Loucy (cell line): ENCODE measurements around the gene TRPM1.

Experiments
- H2AFZ ChIP-seq: fragments of 200-600 bp; sonication (generic); 2 replicates; pipeline ENCODE4 v1.6.0; 2016; ENCODE audit warnings: antibody characterized with exemption, mild to moderate bottlenecking, low read length, moderate library complexity
- H3F3A ChIP-seq: fragments of 200-600 bp; 2 replicates; pipeline ENCODE4 v1.6.0; 2016; ENCODE audit warnings: antibody characterized with exemption, low read depth, mild to moderate bottlenecking
- H3K27me3 ChIP-seq: fragments of 200-600 bp; sonication (generic); 2 replicates; pipeline ENCODE4 v1.6.1; 2014; ENCODE audit warnings: low read length, mild to moderate bottlenecking; ENCODE audit not compliant: insufficient read depth, poor library complexity, severe bottlenecking
- H3K36me3 ChIP-seq: fragments of 200-600 bp; sonication (generic); 2 replicates; pipeline ENCODE4 v1.6.1; 2016; ENCODE audit warnings: low read length; ENCODE audit not compliant: insufficient read depth
- H3K4me1 ChIP-seq: fragments of 200-600 bp; sonication (generic); 2 replicates; pipeline ENCODE4 v1.5.1; 2014; ENCODE audit warnings: low read length, mild to moderate bottlenecking; ENCODE audit not compliant: insufficient read depth, poor library complexity, severe bottlenecking
- H3K4me2 ChIP-seq: fragments of 200-600 bp; sonication (generic); 2 replicates; pipeline ENCODE4 v1.6.0; 2014; ENCODE audit warnings: antibody characterized with exemption, low read length, low read depth, mild to moderate bottlenecking; ENCODE audit not compliant: poor library complexity, severe bottlenecking
- H3K4me3 ChIP-seq: fragments of 200-600 bp; sonication (generic); 2 replicates; pipeline ENCODE4 v1.5.1; 2014; ENCODE audit warnings: low read length, mild to moderate bottlenecking, mixed read lengths; ENCODE audit not compliant: poor library complexity, severe bottlenecking
- H3K79me2 ChIP-seq: fragments of 200-600 bp; sonication (generic); 2 replicates; pipeline ENCODE4 v1.6.1; 2014; ENCODE audit warnings: low read length; ENCODE audit not compliant: insufficient read depth
- H3K9ac ChIP-seq: fragments of 200-600 bp; sonication (generic); 2 replicates; pipeline ENCODE4 v1.6.0; 2014; ENCODE audit warnings: mild to moderate bottlenecking, low read depth, low read length, moderate library complexity; ENCODE audit not compliant: poor library complexity, severe bottlenecking
- H3K9me2 ChIP-seq: fragments of 200-600 bp; sonication (generic); replicated peaks from 2 replicates; pipeline ENCODE4 v1.6.1; 2016; ENCODE audit warnings: low read depth, low read length, mixed read lengths
- H3K9me3 ChIP-seq: fragments of 200-600 bp; sonication (generic); 2 replicates; pipeline ENCODE4 v1.6.1; 2014; ENCODE audit warnings: mild to moderate bottlenecking, antibody characterized with exemption, low read length, low read depth; ENCODE audit not compliant: insufficient read depth
- H4K20me1 ChIP-seq: fragments of 200-600 bp; sonication (generic); 2 replicates; pipeline ENCODE4 v1.6.0; 2014; ENCODE audit warnings: antibody characterized with exemption, low read length, mild to moderate bottlenecking; ENCODE audit not compliant: insufficient read depth, poor library complexity, severe bottlenecking
- EZH2phosphoT487 ChIP-seq: fragments of 200-600 bp; IDR thresholded peaks from 2 replicates; pipeline ENCODE4 v1.6.1; 2018; ENCODE audit warnings: antibody characterized with exemption, mild to moderate bottlenecking, moderate library complexity, borderline replicate concordance
- TF ChIP-seq, protein P1 (sequence below): fragments of 200-600 bp; sonication (generic); conservative IDR thresholded peaks from 2 replicates; pipeline ENCODE4 v1.5.1; 2014; ENCODE audit warnings: mild to moderate bottlenecking, antibody characterized with exemption, low read length

The TRPM1 gene

DNA sequence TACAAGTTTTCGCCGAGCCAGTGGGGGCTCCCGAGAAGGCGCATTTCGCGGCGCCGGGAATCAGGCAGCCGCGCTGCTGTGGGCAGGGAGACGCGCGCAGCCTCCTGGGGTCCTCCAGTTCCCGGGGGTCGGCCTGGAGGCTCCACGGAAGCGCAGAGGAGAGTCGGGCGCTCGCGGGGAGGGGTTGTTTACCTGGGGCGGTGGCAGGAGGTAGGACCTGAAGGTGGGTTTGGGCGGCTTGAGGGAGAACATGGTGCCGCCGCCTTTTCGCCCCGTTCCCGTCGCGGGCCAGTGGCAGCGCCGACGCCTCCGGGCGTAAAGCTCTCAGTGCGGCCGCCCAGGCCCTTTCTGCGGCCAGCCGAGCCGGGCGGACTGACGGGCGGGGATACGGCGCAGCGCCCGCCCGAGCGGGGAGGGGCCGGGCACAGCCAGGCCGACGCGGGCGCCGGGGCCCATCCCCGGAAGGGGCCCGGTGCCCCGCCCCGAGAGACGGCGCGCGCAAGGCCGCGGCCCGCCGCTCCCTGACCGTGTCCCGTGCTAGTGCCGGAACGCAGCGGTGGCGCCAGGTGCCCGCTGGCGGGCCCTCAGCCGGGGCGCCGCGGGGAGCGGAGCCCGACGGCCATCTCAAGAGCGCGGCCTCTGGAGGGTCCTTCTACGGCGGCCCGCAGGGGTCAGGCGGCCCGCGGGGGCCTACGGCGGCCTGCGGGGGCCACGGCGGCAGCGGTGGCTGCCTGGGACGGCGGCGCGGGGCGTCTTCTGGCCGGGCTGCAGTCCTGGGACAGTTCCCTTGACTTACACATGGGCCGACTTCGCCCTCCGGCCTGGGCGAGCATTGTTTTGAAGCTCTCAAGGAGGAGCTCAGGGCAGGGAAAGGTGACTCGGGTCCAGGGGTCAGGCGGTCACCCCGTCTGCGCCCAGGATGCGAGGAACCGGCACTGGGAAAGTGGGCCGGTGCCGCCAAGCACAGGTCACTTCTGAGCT, 110.0 kb downstream of the TRPM1 start, which contains the start of gene MTMR10:
Gene MTMR10, minus strand, starts transcription at position 374 of the 981 bp plus-strand sequence. Its CDS starts 122 bp downstream, at position 252.
- H4K20me1 ChIP-seq, result peaks cover 16% of the 10 kb centered on the region
- peak within 1 kb of the TSS; percentile 89 for H2AFZ ChIP-seq
- H3F3A ChIP-seq, result no peaks in the 10 kb centered on the region
- peaks cover 46% of the 10 kb centered on the region for H3K79me2 ChIP-seq
- H3K9ac ChIP-seq, result peak within 1 kb of the TSS; percentile 90
- H3K4me1 ChIP-seq, result peaks cover 58% of the 10 kb centered on the region
- no peaks in the 10 kb centered on the region for H3K9me2 ChIP-seq
- H3K9me3 ChIP-seq, result no peaks in the 10 kb centered on the region
- no peaks in the 10 kb centered on the region for H3K27me3 ChIP-seq
- peak within 1 kb of the TSS; percentile 92 for H3K4me2 ChIP-seq
- H3K4me3 ChIP-seq, result peak within 1 kb of the TSS; percentile 86
- TF ChIP-seq, protein P1, sequence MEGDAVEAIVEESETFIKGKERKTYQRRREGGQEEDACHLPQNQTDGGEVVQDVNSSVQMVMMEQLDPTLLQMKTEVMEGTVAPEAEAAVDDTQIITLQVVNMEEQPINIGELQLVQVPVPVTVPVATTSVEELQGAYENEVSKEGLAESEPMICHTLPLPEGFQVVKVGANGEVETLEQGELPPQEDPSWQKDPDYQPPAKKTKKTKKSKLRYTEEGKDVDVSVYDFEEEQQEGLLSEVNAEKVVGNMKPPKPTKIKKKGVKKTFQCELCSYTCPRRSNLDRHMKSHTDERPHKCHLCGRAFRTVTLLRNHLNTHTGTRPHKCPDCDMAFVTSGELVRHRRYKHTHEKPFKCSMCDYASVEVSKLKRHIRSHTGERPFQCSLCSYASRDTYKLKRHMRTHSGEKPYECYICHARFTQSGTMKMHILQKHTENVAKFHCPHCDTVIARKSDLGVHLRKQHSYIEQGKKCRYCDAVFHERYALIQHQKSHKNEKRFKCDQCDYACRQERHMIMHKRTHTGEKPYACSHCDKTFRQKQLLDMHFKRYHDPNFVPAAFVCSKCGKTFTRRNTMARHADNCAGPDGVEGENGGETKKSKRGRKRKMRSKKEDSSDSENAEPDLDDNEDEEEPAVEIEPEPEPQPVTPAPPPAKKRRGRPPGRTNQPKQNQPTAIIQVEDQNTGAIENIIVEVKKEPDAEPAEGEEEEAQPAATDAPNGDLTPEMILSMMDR, result no peak
- no peak for TF ChIP-seq EZH2phosphoT487
- peaks cover 2% of the 10 kb centered on the region; the same call in 1 of the 2 replicates for H3K36me3 ChIP-seq

- peak overlapping the region; percentile 71 for H2AFZ ChIP-seq
- H4K20me1 ChIP-seq, result peaks cover 20% of the 10 kb centered on the region
- peaks cover 53% of the 10 kb centered on the region for H3K79me2 ChIP-seq
- H3K36me3 ChIP-seq, result peaks cover 4% of the 10 kb centered on the region; the same call in 1 of the 2 replicates
- no peaks in the 10 kb centered on the region for H3K27me3 ChIP-seq
- peaks cover 63% of the 10 kb centered on the region for H3K4me1 ChIP-seq
- no peaks in the 10 kb centered on the region for H3K9me2 ChIP-seq
- H3K4me3 ChIP-seq, result peak overlapping the region; percentile 86
- no peaks in the 10 kb centered on the region for H3K9me3 ChIP-seq
- peak overlapping the region; percentile 90 for H3K9ac ChIP-seq
- no peak for TF ChIP-seq EZH2phosphoT487
- TF ChIP-seq, protein P1, result no peak; the same call in 1 of the 2 replicates
- H3F3A ChIP-seq, result no peaks in the 10 kb centered on the region
- H3K4me2 ChIP-seq, result peak overlapping the region; percentile 92
Measured at GRCh38 chr15:30990446-30991254, 110.9 kb downstream of the TRPM1 start.

GRCh38 chr15:30990036-30990435, 111.5 kb downstream of the TRPM1 start:
- Histone ChIP-seq H3K36me3 (peaks cover 7% of the 10 kb centered on the region; the same call in 1 of the 2 replicates), H3K4me1 (peaks cover 68% of the 10 kb centered on the region), H3K4me3 (peak overlapping the region; percentile 86), H3K27me3 (no peaks in the 10 kb centered on the region), H4K20me1 (peaks cover 23% of the 10 kb centered on the region), H3K9me3 (no peaks in the 10 kb centered on the region), H3K4me2 (peak overlapping the region; percentile 92), H3K79me2 (peaks cover 59% of the 10 kb centered on the region), H3K9ac (peak overlapping the region; percentile 90), H3K9me2 (no peaks in the 10 kb centered on the region), H3F3A (no peaks in the 10 kb centered on the region), H2AFZ (no peak overlapping the region)
- TF ChIP-seq, protein P1, result peak; percentile 39
- no peak for TF ChIP-seq EZH2phosphoT487
